Keratinocyte (primary cell): ENCODE data around the gene OR5H15.

Experiments
- CTCF ChIP-seq, 3 experiments: IDR thresholded peaks in 1 of 3; conservative IDR thresholded peaks in 1 of 3; optimal IDR thresholded peaks in 1 of 3; 2 replicates in 2 of 3; 3 replicates in 1 of 3; pipeline versions ENCODE3 to v1.5.1; 2011; ENCODE audit warnings: low read length in 3 of 3, mild to moderate bottlenecking in 3 of 3, moderate library complexity in 2 of 3, control low read depth in 1 of 3, inconsistent platforms in 1 of 3; ENCODE audit not compliant: insufficient read depth in 2 of 3; ENCODE audit errors: extremely low read depth in 1 of 3
- EZH2 ChIP-seq: IDR thresholded peaks from one replicate; pipeline ENCODE4 v1.6.1; 2012; ENCODE audit warnings: inconsistent platforms, mild to moderate bottlenecking, low read length, moderate library complexity

GRCh38 chr3:98199020-98199419 lies 32.5 kb downstream of the OR5H15 start:
- TF ChIP-seq CTCF (optimal IDR thresholded peaks at IDR 0.05 in 1 of 3, IDR thresholded peaks at IDR 0.05 in 1 of 3, conservative IDR thresholded peaks at IDR 0.05 in 1 of 3; ENCODE audit: extremely low read depth in 1 of 3, insufficient read depth in 2 of 3, low read length in 3 of 3) (no peak), EZH2 (no peak)
